Heart left ventricle (tissue), 16 donors: Measurements from ENCODE around the gene COL1A2. TPM values are rescaled to one million over a fixed set of nuclear protein-coding genes. Genes with fewer than 3 reads are reported as not detected.

Experiments
- ATAC-seq, 4 donors: fragments of 200-7000 bp; cut with Tn5 transposase; one replicate each; pipeline ENCODE4 v1.9.1; 2020 to 2022; ENCODE audit warnings: moderate library complexity in 4 of 4, mild to moderate bottlenecking in 3 of 4, moderate number of reproducible peaks in 1 of 4
- DNase-seq, 5 donors: peaks; one replicate each; pipeline ENCODE4 v3.0.0-alpha.2; 2020
- H3K27ac ChIP-seq, 12 donors: fragments of 200-600 bp; sonication (generic) in 4 of 12; one replicate each; pipeline versions ENCODE4 v1.5.0 to v1.8.0; 2016 to 2022; ENCODE audit warnings: mild to moderate bottlenecking in 2 of 12
- H3K27me3 ChIP-seq, 9 donors: fragments of 200-600 bp; sonication (generic) in 2 of 9; one replicate each; pipeline versions ENCODE4 v1.5.1 to v1.8.0; 2016 to 2022; ENCODE audit warnings: mild to moderate bottlenecking in 3 of 9
- H3K36me3 ChIP-seq, 9 donors: fragments of 200-600 bp; sonication (generic) in 2 of 9; one replicate each; pipeline versions ENCODE4 v1.5.0 to v1.8.0; 2018 to 2022; ENCODE audit warnings: mild to moderate bottlenecking in 2 of 9
- H3K4me1 ChIP-seq, 12 donors: fragments of 200-600 bp; sonication (generic) in 4 of 12; one replicate each; pipeline versions ENCODE4 v1.5.0 to v1.8.0; 2016 to 2022; ENCODE audit warnings: mild to moderate bottlenecking in 3 of 12
- H3K4me3 ChIP-seq, 12 donors: fragments of 200-600 bp; sonication (generic) in 4 of 12; one replicate each; pipeline versions ENCODE4 v1.5.0 to v1.8.0; 2017 to 2022; ENCODE audit warnings: mild to moderate bottlenecking in 9 of 12, moderate library complexity in 4 of 12
- H3K9me3 ChIP-seq, 12 donors: fragments of 200-600 bp; sonication (generic) in 4 of 12; one replicate each; pipeline versions ENCODE4 v1.5.0 to v1.8.0; 2016 to 2022; ENCODE audit warnings: mild to moderate bottlenecking in 1 of 12
- CTCF ChIP-seq, 12 donors: fragments of 200-600 bp; sonication (generic) in 4 of 12; IDR thresholded peaks; one replicate each; pipeline versions ENCODE4 v1.5.0 to v1.8.0; 2018 to 2022; ENCODE audit warnings: antibody characterized with exemption in 12 of 12, mild to moderate bottlenecking in 5 of 12
- POLR2A ChIP-seq, 2 donors: fragments of 450-650 bp; IDR thresholded peaks; one replicate each; pipeline ENCODE4 v1.6.1; 2017; ENCODE audit warnings: antibody characterized with exemption in 2 of 2, mild to moderate bottlenecking in 2 of 2, moderate library complexity in 2 of 2
- WGBS, 4 donors: extraction: QIAGEN DNeasy Blood & Tissue Kit in 2 of 4; methylation state at CpG; one replicate each; pipeline versions ENCODE4 v1.1.5 to v1.1.7; 2013 to 2018; 5-methylcytosine and 5-hydroxymethylcytosine counted together
- intact Hi-C, 10 donors: fragments of 100-400 bp; cut with DNase I; formaldehyde crosslinking; loops; one replicate each; pipeline versions ENCODE4 v1.11.1 to v1.14.2; 2022
- polyA plus RNA-seq, 2 donors: library from polyadenylated mRNA; stranded (reverse); fragments of 200-250 nt; gene quantifications; one replicate each; pipeline ENCODE4 v1.2.3, GENCODE V29; 2013
- total RNA-seq, 9 donors: library from RNA; depleted of rRNA in 2 of 9; stranded (reverse); fragments of >200 nt in 2 of 9; fragmentation: NEBNext Ultra II Directional in 3 of 9; extraction: Animal tissue kit (Norgen Biotek cat#: 25700) in 3 of 9; gene quantifications; one replicate each; pipeline versions ENCODE4 v1.1.0 to v1.2.4, GENCODE V29; 2016 to 2023
- donor health status: ischemic (EF 13 %, LVEDD 7.1; RV severe dilation, severe dysfunction).
- donor health status: healthy with polysubstance abuse.
- donor health status: DM: no; HTN: yes; CAD: no.
- donor health status: DM: no; HTN: no; CAD: no.
- donor health status: ischemic (EF 25% LVEDD 6.9; RV normal size, moderate dysfunction).
- donor health status: ischemic (EF 25% LVEDD 5.7; RV mildly dilated, moderate dysfunction).
- donor health status: healthy.
- donor health status: DM: yes; HTN: yes; CAD: no.
- donor health status: ischemic (EF 35%, LVEDD 5.7; RV mildly dilated, moderate dysfunction).
- donor health status: nonischemic (EF 11% LVEDD 7.7; RV severe dilation, severe dysfunction).
- donor health status: DM: yes; HTN: yes; CAD: no.
- donor health status: PGD.
- donor health status: ischemic (EF 29% LVEDD 5.4; RV normal size, mild dysfunction).
- donor health status: nonischemic (EF 23%, LVEDD 6.1; RV moderate dilation, normal function).

The COL1A2 gene
- total and polyA plus RNA-seq, 11 donors = 33.1 to 615 (median 104) TPM

- DNase-seq (no peak), ATAC-seq (no peak)
- no peaks in the 10 kb centered on the region for H3K27me3 ChIP-seq
- H3K4me3 ChIP-seq = no peak overlapping the region
- no peak overlapping the region for H3K27ac ChIP-seq
- H3K36me3 ChIP-seq = no peaks in the 10 kb centered on the region
- TF ChIP-seq POLR2A (IDR thresholded peaks at IDR 0.05) (no peak), CTCF (IDR thresholded peaks at IDR 0.05) (no peak)
- no peaks in the 10 kb centered on the region for H3K4me1 ChIP-seq
- intact Hi-C loops = no loop called here
- 65 to 97% (median 87%) methylated on average over 3 of the region's 3 CpGs for WGBS, 4 donors
- H3K9me3 ChIP-seq = no peaks in the 10 kb centered on the region
Measured at GRCh38 chr7:94478648-94479214, 84.0 kb downstream of the COL1A2 start.

Other genes starting within 250 kb of the COL1A2 start
- 10 to 100 TPM; 14.3 to 24.3 (median 17.2) TPM for gene CASD1, start 114.9 kb downstream of the COL1A2 start, total RNA-seq
- gene CASD1, start 114.9 kb downstream of the COL1A2 start, polyA plus RNA-seq = 10 to 100 TPM in 1 of 2 donors, 1 to 10 TPM in 1; 9.5 to 12.1 TPM